Adrenal gland (tissue), 5 donors: ENCODE data around the gene SLC39A9.

Experiments
- POLR2A ChIP-seq, 2 donors: fragments of 450-650 bp; IDR thresholded peaks; one replicate each; pipeline ENCODE4 v1.6.1; 2017; ENCODE audit warnings: antibody characterized with exemption in 2 of 2, mild to moderate bottlenecking in 2 of 2, moderate library complexity in 1 of 2
- TF ChIP-seq, protein P1 (sequence below), 6 experiments: fragments of 450-650 bp in 4 of 6; fragments of 200-600 bp in 2 of 6; sonication (generic) in 1 of 6; IDR thresholded peaks; 1 replicate in 5 of 6; 2 replicates in 1 of 6; pipeline versions ENCODE4 v1.5.1 to v1.8.0; 2016 to 2021; ENCODE audit warnings: antibody characterized with exemption in 6 of 6, mild to moderate bottlenecking in 2 of 6, moderate library complexity in 1 of 6
- donor health status: DM: no; HTN: no; CAD: no.

DNA sequence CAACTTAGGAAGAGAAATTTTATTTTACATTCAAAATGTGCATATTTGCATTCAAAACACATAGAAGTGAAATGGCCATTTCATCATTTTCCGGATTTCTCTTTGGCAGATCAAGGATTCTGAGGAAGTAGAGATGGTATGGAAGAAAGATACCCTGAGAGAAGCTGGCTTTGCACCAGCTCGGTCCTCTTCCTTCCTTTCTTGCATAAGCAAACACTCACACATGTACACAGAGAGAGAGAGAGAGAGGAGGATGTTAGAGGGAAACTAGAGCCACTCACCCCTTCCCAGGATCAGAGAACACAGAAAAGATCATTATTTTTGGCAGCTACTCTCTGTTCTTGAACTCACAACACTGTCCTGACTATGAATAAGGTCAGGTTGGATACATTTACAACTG, 70.5 kb downstream of the SLC39A9 start:
- TF ChIP-seq, protein P1, sequence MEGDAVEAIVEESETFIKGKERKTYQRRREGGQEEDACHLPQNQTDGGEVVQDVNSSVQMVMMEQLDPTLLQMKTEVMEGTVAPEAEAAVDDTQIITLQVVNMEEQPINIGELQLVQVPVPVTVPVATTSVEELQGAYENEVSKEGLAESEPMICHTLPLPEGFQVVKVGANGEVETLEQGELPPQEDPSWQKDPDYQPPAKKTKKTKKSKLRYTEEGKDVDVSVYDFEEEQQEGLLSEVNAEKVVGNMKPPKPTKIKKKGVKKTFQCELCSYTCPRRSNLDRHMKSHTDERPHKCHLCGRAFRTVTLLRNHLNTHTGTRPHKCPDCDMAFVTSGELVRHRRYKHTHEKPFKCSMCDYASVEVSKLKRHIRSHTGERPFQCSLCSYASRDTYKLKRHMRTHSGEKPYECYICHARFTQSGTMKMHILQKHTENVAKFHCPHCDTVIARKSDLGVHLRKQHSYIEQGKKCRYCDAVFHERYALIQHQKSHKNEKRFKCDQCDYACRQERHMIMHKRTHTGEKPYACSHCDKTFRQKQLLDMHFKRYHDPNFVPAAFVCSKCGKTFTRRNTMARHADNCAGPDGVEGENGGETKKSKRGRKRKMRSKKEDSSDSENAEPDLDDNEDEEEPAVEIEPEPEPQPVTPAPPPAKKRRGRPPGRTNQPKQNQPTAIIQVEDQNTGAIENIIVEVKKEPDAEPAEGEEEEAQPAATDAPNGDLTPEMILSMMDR (IDR thresholded peaks at IDR 0.05) = no peak
- no peak for TF ChIP-seq POLR2A (IDR thresholded peaks at IDR 0.05)
